DOHH2 (cell line): ENCODE measurements around the gene RPL18A.

ENCODE experiments used
- H3F3A ChIP-seq: fragments of 200-600 bp; sonication (generic), shearing (Covaris generic); 2 replicates; pipeline ENCODE4 v1.6.0; 2016; ENCODE audit warnings: antibody characterized with exemption, mild to moderate bottlenecking; ENCODE audit not compliant: control insufficient read depth, insufficient read depth
- H3K27ac ChIP-seq: fragments of 200-600 bp; sonication (generic); 2 replicates; pipeline ENCODE4 v1.5.1; 2014; ENCODE audit warnings: low read depth, mild to moderate bottlenecking, low read length, moderate library complexity
- H3K27me3 ChIP-seq: fragments of 200-600 bp; sonication (generic); 2 replicates; pipeline ENCODE4 v1.6.1; 2014; ENCODE audit warnings: mild to moderate bottlenecking, low read length, mixed read lengths; ENCODE audit not compliant: control insufficient read depth
- H3K36me3 ChIP-seq: fragments of 200-600 bp; sonication (generic); 2 replicates; pipeline ENCODE4 v1.6.1; 2014; ENCODE audit warnings: mild to moderate bottlenecking, low read length, moderate library complexity, mixed read lengths; ENCODE audit not compliant: control insufficient read depth
- H3K4me1 ChIP-seq: fragments of 200-600 bp; sonication (generic); 2 replicates; pipeline ENCODE4 v1.6.1; 2014; ENCODE audit warnings: mild to moderate bottlenecking, low read length, mixed read lengths; ENCODE audit not compliant: control insufficient read depth
- H3K4me2 ChIP-seq: fragments of 200-600 bp; sonication (generic); 2 replicates; pipeline ENCODE4 v1.6.0; 2014; ENCODE audit warnings: mild to moderate bottlenecking, low read length, moderate library complexity
- H3K4me3 ChIP-seq: fragments of 200-600 bp; sonication (generic); 2 replicates; pipeline ENCODE4 v1.5.1; 2014; ENCODE audit warnings: mild to moderate bottlenecking, low read length, mixed read lengths
- H3K79me2 ChIP-seq: fragments of 200-600 bp; sonication (generic); 2 replicates; pipeline ENCODE4 v1.6.1; 2014; ENCODE audit warnings: mild to moderate bottlenecking, low read length, mixed read lengths; ENCODE audit not compliant: control insufficient read depth
- H3K9me2 ChIP-seq: fragments of 200-600 bp; sonication (generic); replicated peaks from 2 replicates; pipeline ENCODE4 v1.6.1; 2014; ENCODE audit warnings: mild to moderate bottlenecking, low read length, mixed read lengths; ENCODE audit not compliant: control insufficient read depth
- H3K9me3 ChIP-seq: fragments of 200-600 bp; sonication (generic); 2 replicates; pipeline ENCODE4 v1.6.1; 2014; ENCODE audit warnings: antibody characterized with exemption, low read length, mixed read lengths; ENCODE audit not compliant: control insufficient read depth, insufficient read depth
- H4K20me1 ChIP-seq: fragments of 200-600 bp; sonication (generic); 2 replicates; pipeline ENCODE4 v1.6.0; 2014; ENCODE audit warnings: low read depth, mild to moderate bottlenecking, antibody characterized with exemption, low read length, moderate library complexity; ENCODE audit not compliant: control insufficient read depth, insufficient read depth
- EZH2phosphoT487 ChIP-seq: fragments of 200-600 bp; sonication (generic); IDR thresholded peaks from 2 replicates; pipeline ENCODE4 v1.6.1; 2017; ENCODE audit warnings: borderline replicate concordance, mild to moderate bottlenecking, antibody characterized with exemption, low read length, moderate library complexity, mixed read lengths
- TF ChIP-seq, protein P1 (sequence below): fragments of 200-600 bp; sonication (generic); IDR thresholded peaks from one replicate; pipeline ENCODE4 v1.5.1; 2014; ENCODE audit warnings: antibody characterized with exemption, mild to moderate bottlenecking, low read depth, low read length; ENCODE audit not compliant: poor library complexity, severe bottlenecking

The RPL18A gene

DNA sequence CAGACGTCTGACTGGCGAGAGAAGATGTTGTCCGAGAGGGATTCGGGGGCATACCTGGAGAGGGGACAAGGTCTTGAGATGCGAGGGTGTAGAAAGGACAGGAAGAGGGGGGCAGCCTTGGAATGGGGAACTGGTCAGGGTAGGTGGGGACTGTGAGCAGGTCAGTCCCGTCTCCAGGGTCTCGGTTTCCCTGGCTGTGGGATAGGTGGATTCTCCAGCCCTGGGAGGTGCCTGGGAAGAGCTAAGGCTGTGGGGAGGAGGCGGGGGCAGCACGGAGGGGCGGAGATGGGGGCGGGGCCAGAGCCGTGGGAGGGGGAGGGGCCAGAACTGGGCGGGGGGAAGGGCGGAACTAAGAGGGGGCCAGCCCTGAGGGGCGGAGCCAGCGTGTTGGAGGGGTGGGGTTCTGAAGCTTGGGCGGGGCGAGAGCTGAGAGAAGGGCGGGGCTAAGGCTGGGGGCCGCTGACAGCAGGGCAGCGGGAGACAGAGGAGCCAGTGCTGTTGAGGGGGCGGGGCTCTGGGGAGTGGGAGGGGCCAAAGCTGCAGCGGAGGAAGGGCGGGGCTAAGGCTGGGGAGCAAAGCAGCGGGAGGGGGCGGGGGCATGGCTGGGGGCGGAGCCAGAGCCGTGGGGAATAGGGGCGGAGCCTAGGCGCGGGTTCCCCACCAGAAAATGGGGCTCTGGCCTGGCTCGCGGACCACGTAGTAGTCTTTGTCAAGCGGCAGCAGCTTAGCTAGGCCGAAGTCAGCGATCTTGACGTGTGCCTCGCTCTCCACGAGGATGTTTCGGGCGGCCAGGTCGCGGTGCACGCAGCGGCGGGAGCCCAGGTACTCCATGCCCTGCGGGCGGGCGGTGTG, 28.9 kb upstream of the RPL18A start:
- Histone ChIP-seq H4K20me1 (no peaks in the 10 kb centered on the region), H3K9me3 (peaks cover 4% of the 10 kb centered on the region; the same call in 1 of the 2 replicates), H3K4me3 (no peak overlapping the region), H3K36me3 (no peaks in the 10 kb centered on the region), H3F3A (no peaks in the 10 kb centered on the region), H3K4me2 (no peak overlapping the region), H3K4me1 (no peaks in the 10 kb centered on the region), H3K9me2 (no peaks in the 10 kb centered on the region), H3K27me3 (no peaks in the 10 kb centered on the region), H3K27ac (no peak overlapping the region), H3K79me2 (no peaks in the 10 kb centered on the region)
- no peak for TF ChIP-seq EZH2phosphoT487

DNA sequence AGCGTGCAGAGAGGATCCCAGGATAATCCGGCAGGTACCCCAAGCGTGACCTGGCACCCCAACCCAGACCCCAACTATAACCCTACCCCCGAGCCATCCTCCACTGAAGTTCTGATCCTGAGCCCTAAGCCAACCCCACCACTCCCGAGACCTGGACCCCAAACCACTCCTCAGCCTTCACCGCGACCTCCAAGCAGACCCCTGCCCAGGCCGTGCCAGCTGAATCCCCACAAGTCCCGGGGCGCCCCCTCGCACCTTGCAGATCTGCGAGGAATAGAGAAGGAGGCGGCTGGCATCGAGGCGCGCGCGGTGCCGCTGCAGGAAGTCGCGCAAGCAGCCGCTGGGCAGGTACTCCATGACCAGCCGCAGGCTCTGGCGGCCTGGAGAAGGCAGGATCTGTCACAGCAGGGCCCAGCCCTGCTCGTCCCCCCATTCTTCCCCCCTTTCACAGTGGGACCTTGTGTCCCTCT, 28.3 kb upstream of the RPL18A start:
- no peaks in the 10 kb centered on the region for H3F3A ChIP-seq
- peaks cover 4% of the 10 kb centered on the region; the same call in 1 of the 2 replicates for H3K9me3 ChIP-seq
- H3K79me2 ChIP-seq = no peaks in the 10 kb centered on the region
- H3K4me2 ChIP-seq = no peak overlapping the region
- no peaks in the 10 kb centered on the region for H3K27me3 ChIP-seq
- no peaks in the 10 kb centered on the region for H3K4me1 ChIP-seq
- no peak overlapping the region for H3K4me3 ChIP-seq
- H3K9me2 ChIP-seq = no peaks in the 10 kb centered on the region
- H3K36me3 ChIP-seq = no peaks in the 10 kb centered on the region
- no peaks in the 10 kb centered on the region for H4K20me1 ChIP-seq
- no peak overlapping the region for H3K27ac ChIP-seq
- TF ChIP-seq EZH2phosphoT487 = no peak
- TF ChIP-seq, protein P1, sequence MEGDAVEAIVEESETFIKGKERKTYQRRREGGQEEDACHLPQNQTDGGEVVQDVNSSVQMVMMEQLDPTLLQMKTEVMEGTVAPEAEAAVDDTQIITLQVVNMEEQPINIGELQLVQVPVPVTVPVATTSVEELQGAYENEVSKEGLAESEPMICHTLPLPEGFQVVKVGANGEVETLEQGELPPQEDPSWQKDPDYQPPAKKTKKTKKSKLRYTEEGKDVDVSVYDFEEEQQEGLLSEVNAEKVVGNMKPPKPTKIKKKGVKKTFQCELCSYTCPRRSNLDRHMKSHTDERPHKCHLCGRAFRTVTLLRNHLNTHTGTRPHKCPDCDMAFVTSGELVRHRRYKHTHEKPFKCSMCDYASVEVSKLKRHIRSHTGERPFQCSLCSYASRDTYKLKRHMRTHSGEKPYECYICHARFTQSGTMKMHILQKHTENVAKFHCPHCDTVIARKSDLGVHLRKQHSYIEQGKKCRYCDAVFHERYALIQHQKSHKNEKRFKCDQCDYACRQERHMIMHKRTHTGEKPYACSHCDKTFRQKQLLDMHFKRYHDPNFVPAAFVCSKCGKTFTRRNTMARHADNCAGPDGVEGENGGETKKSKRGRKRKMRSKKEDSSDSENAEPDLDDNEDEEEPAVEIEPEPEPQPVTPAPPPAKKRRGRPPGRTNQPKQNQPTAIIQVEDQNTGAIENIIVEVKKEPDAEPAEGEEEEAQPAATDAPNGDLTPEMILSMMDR = no peak

DNA sequence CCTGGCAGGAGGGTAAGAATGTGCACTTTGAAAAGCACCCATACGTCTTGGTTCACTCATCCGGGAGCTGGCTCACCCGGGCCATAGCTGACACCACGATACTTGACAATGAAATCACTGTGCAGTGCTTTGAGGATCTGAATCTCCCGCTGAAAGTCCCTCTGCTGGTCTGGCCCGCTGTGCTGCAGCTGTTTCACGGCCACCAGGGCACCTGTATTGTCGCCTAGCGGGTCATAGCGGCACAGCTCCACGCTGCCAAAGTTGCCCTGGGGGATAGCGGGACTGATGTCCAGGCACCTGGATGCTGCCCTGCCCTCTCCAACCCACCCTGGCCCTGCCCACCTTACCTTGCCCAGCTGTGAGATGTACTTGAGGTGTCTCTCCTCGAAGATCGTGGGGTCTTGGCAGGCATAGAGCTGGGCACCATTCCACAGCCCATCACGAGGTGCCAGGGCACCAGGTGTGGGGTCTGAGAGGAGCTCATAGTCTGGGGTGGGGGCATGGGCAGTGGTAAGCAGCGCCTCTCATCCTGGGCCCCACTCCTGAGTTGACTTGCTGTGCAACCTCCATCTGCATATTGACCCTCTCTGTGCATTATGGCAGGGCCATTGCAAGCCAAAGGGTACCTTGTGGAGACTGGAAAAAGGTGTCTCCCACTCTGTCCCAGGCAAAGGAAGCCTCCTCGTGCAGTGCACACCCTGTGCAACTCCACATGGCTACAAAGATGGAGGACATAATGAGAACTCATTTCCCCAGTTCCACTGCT, 27.1 kb upstream of the RPL18A start:
- Histone ChIP-seq H3K4me3 (no peak overlapping the region), H3F3A (no peaks in the 10 kb centered on the region), H3K4me1 (no peaks in the 10 kb centered on the region), H4K20me1 (no peaks in the 10 kb centered on the region), H3K27me3 (no peaks in the 10 kb centered on the region), H3K36me3 (no peaks in the 10 kb centered on the region), H3K79me2 (no peaks in the 10 kb centered on the region), H3K27ac (no peak overlapping the region), H3K9me2 (no peaks in the 10 kb centered on the region), H3K4me2 (no peak overlapping the region), H3K9me3 (peaks cover 4% of the 10 kb centered on the region; the same call in 1 of the 2 replicates)
- no peak for TF ChIP-seq EZH2phosphoT487
- TF ChIP-seq, protein P1 = no peak
